Measurements from ENCODE around the gene GRK2. TPM values are rescaled to one million over a fixed set of nuclear protein-coding genes. Genes with fewer than 3 reads are reported as not detected.

Gene GRK2
- total and polyA plus RNA-seq, 2 of the 8 experiments (the other 6 are each of a cell fraction or from before 2014, with no cell fraction given) = 47.3 to 49.7 TPM

GRCh38 chr11:67320691-67321090 is 54.4 kb downstream of the GRK2 start:
- Histone ChIP-seq H3K4me3 (ENCODE audit: extremely low read depth in 1 of 4, insufficient read depth in 2 of 4, low read depth in 3 of 4, low read length in 4 of 4) (no peak overlapping the region), H2BK20ac (ENCODE audit: low read length) (no peak overlapping the region), H3K9ac (replicated peaks in 1 of 4; ENCODE audit: extremely low read depth in 1 of 4, low read depth in 3 of 4, low read length in 3 of 4) (no peak overlapping the region), H4K8ac (ENCODE audit: extremely low read depth, insufficient read depth, low read length) (no peak overlapping the region), H3K79me2 (ENCODE audit: control insufficient read depth in 1 of 2, insufficient read depth in 2 of 2, low read length in 2 of 2) (no peaks in the 10 kb centered on the region), H3K27ac (ENCODE audit: low read depth, low read length) (no peak overlapping the region), H2BK5ac (ENCODE audit: low read depth, low read length) (no peak overlapping the region), H3K4me2 (ENCODE audit: insufficient read depth in 1 of 2, low read depth in 2 of 2, low read length in 2 of 2) (no peak overlapping the region), H3K23me2 (ENCODE audit: low read depth, low read length) (peaks cover 3% of the 10 kb centered on the region; the same call in 1 of the 2 replicates), H2AK5ac (ENCODE audit: low read depth, low read length) (no peak overlapping the region), H3K4me1 (replicated peaks in 1 of 4; ENCODE audit: control insufficient read depth in 3 of 4, insufficient read depth in 4 of 4, low read length in 3 of 4) (peaks cover 0 to 3% (median 0%) of the 10 kb centered on the region in 4 experiments; a peak in 2 of 7 replicates), H4K20me1 (replicated peaks in 1 of 2; ENCODE audit: control insufficient read depth in 1 of 2, insufficient read depth in 2 of 2, low read length in 2 of 2) (peaks cover 0 to 2% of the 10 kb centered on the region in 2 experiments), H4K5ac (ENCODE audit: insufficient read length, low read depth, low read length) (no peak overlapping the region), H2BK12ac (ENCODE audit: low read depth, low read length) (no peak overlapping the region), H3K23ac (ENCODE audit: insufficient read length) (no peak overlapping the region), H3K4ac (replicated peaks; ENCODE audit: insufficient read length, low read depth, low read length) (no peak overlapping the region), H2BK120ac (replicated peaks; ENCODE audit: low read depth, low read length) (no peak overlapping the region), H2BK15ac (ENCODE audit: low read length) (no peak overlapping the region), H3K79me1 (ENCODE audit: low read depth, low read length) (no peaks in the 10 kb centered on the region), H3K36me3 (ENCODE audit: control insufficient read depth in 2 of 4, insufficient read depth in 4 of 4, low read length in 3 of 4) (no peaks in the 10 kb centered on the region), H3K27me3 (replicated peaks in 1 of 4; ENCODE audit: control insufficient read depth in 3 of 4, extremely low read depth in 1 of 4, insufficient read depth in 3 of 4, low read length in 3 of 4) (peaks cover 5 to 16% (median 11%) of the 10 kb centered on the region in 4 experiments; a peak in 6 of 7 replicates), H2AFZ (ENCODE audit: low read length) (no peak overlapping the region), H4K91ac (replicated peaks; ENCODE audit: insufficient read length, low read length) (no peak overlapping the region), H3K14ac (ENCODE audit: insufficient read length) (no peak overlapping the region), H3K9me3 (ENCODE audit: insufficient read depth in 2 of 2, low read depth in 1 of 2, low read length in 1 of 2) (no peaks in the 10 kb centered on the region), H3K18ac (ENCODE audit: extremely low read depth, low read length) (no peak overlapping the region), H3K56ac (replicated peaks; ENCODE audit: insufficient read length, low read depth, low read length) (no peak overlapping the region)
- DNase-seq (ENCODE audit: low read depth in 1 of 2, low spot score in 2 of 2) (no peak), FAIRE-seq (no peak)
- ChIA-PET CTCF (ENCODE audit: partially characterized antibody) (interaction anchor here (0.9 to 11.4 kb wide), 9 partner anchors 9 to 238 kb away, joined by 3 to 186 read pairs (median 11); partner anchors contain the start of genes GRK2 and POLD4), POLR2A (ENCODE audit: partially characterized antibody) (interaction anchor here (0.7 to 1.3 kb wide), 4 partner anchors 13 to 71 kb away, joined by 3 to 4 read pairs (median 3); partner anchors contain the start of gene POLD4)
- 97% methylated on average over 2 of the region's 2 CpGs; no CpG with 5 or more reads in 1 of the 2 experiments for WGBS, 2 experiments (ENCODE audit: extremely low coverage in 1 of 2, insufficient coverage in 1 of 2, insufficient read length in 1 of 2, insufficient replicate concordance in 2 of 2, low coverage in 1 of 2, low lambda C conversion rate in 2 of 2, missing lambda C conversion rate in 1 of 2)
- no peak for TF ChIP-seq POLR2AphosphoS5 (IDR thresholded peaks at IDR 0.05; ENCODE audit: low read depth, low read length)
- no peak for TF ChIP-seq EZH2 (IDR thresholded peaks at IDR 0.05; ENCODE audit: low read depth, low read length, severe bottlenecking)
- no peak for TF ChIP-seq BACH1 (IDR thresholded peaks at IDR 0.05; ENCODE audit: low read length)
- no peak for TF ChIP-seq MAX (IDR thresholded peaks at IDR 0.05)
- no peak for TF ChIP-seq ZNF274 (IDR thresholded peaks at IDR 0.05; ENCODE audit: borderline replicate concordance, extremely low read depth, low read length)
- no peak for TF ChIP-seq ATF2 (IDR thresholded peaks at IDR 0.05; ENCODE audit: low read length)
- no peak for TF ChIP-seq NANOG (IDR thresholded peaks at IDR 0.05; ENCODE audit: insufficient read depth, low read depth, low read length, poor library complexity, severe bottlenecking)
- no peak for TF ChIP-seq BCL11A (IDR thresholded peaks at IDR 0.05; ENCODE audit: low read depth in 2 of 2, low read length in 2 of 2)
- TF ChIP-seq PHF8 (conservative IDR thresholded peaks at IDR 0.05; ENCODE audit: low read depth, low read length) = no peak
- TF ChIP-seq TCF12 (IDR thresholded peaks at IDR 0.05; ENCODE audit: low read depth, low read length) = no peak
- no peak for TF ChIP-seq SP4 (IDR thresholded peaks at IDR 0.05; ENCODE audit: low read length)
- TF ChIP-seq GTF2F1 (IDR thresholded peaks at IDR 0.05; ENCODE audit: borderline replicate concordance, low read depth, low read length) = no peak

Measured in H1 (cell line).